ENCODE results near the gene TEKT3. TPM values are rescaled to one million over a fixed set of nuclear protein-coding genes. Genes with fewer than 3 reads are reported as not detected.

The TEKT3 gene
- total and polyA plus RNA-seq, 8 donors, result 0.41 to 3.6 (median 2.9) TPM

DNA sequence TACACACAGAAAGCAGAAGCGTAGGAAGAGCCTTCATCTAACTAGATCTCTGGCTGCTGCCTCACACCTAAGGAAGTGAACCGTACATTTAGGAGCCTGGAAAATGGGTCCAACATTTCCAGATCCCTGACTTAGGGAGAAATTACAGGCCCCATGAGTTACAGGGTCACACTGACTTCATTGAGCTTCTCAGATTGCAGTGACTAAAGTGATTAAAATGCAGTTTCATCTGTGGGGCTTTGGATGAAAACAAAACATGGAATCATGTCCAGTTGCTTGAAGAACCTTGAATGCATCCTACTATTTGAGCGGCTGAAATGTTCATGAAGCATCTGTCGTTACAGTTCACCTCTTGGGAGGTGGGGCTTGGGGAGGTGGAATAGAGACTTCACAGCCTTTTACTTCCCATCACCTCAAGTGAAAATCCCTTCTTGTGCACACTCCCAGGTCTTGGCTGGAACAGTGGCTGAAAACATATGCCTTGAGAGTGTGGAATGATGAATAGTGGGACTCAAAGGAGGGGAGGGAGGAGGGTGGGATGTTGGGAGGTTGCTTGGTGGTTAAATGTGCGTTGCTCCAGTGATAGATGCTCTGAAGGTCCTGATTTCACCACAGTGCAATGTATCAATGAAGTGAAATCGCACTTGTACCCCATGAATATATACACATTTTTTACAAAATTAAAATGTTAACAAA, 19.7 kb downstream of the TEKT3 start:
- TF ChIP-seq, protein P1, sequence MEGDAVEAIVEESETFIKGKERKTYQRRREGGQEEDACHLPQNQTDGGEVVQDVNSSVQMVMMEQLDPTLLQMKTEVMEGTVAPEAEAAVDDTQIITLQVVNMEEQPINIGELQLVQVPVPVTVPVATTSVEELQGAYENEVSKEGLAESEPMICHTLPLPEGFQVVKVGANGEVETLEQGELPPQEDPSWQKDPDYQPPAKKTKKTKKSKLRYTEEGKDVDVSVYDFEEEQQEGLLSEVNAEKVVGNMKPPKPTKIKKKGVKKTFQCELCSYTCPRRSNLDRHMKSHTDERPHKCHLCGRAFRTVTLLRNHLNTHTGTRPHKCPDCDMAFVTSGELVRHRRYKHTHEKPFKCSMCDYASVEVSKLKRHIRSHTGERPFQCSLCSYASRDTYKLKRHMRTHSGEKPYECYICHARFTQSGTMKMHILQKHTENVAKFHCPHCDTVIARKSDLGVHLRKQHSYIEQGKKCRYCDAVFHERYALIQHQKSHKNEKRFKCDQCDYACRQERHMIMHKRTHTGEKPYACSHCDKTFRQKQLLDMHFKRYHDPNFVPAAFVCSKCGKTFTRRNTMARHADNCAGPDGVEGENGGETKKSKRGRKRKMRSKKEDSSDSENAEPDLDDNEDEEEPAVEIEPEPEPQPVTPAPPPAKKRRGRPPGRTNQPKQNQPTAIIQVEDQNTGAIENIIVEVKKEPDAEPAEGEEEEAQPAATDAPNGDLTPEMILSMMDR (IDR thresholded peaks at IDR 0.05), result no peak
- DNase-seq (no peak), ATAC-seq (no peak)
- H3K36me3 ChIP-seq, result no peaks in the 10 kb centered on the region
- H3K4me1 ChIP-seq, result no peaks in the 10 kb centered on the region
- no peak overlapping the region for H3K4me3 ChIP-seq
- intact Hi-C loops (cut with DNase I), result no loop called here
- no peaks in the 10 kb centered on the region for H3K9me3 ChIP-seq
- H3K27ac ChIP-seq, result no peak overlapping the region
- H3K27me3 ChIP-seq, result no peaks in the 10 kb centered on the region

DNA sequence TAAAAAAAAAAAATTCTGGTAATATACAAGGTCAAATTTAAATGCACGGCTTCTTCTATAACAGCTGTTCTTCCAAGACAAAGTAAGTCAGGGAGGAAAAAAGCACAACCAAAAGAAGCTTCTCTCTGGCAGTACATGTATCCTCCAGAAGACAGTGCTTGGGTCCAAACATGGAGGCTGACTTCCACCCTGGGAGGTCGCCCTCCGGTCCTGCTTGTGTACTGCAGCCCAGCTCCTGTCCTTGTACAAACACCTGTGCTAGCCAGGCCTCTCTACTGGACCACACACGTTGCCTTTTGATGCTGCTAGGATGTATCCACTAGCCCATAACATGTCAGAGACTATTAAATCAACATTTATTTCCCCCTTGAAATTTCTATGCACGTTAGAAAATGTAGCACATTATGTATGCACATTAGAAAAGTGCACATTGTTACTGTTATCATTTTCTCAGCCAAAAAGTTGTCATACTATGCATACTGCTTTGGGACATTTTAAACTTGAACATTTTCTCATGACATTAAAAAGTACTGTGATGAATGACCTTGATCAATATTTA, 21.9 kb downstream of the TEKT3 start:
- Histone ChIP-seq H3K4me3 (no peak overlapping the region), H3K36me3 (no peaks in the 10 kb centered on the region), H3K27me3 (no peaks in the 10 kb centered on the region), H3K27ac (no peak overlapping the region), H3K9me3 (no peaks in the 10 kb centered on the region), H3K4me1 (no peaks in the 10 kb centered on the region)
- DNase-seq (no peak), ATAC-seq (no peak)
- TF ChIP-seq, protein P1 (IDR thresholded peaks at IDR 0.05), result no peak
- intact Hi-C loops (cut with DNase I), result no loop called here

DNA sequence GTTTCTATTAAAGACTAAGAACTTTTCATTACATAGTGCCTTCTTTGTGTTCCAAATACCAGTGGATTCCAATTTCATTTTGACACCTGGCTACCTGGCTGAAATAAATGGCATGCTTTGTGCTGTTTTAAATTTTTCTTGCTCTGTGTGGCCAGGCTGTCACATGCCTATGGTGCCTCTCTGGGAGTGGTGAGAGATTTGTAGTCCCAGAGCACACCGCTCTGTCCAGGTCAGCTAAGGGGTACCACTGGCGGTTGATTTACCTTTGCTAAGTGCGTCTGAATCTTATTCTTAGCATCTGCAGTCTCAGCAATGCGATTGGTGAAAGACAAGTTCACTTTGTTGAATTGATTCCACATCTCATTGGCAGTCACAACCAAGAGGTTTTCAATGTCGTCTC, 29.4 kb downstream of the TEKT3 start:
- intact Hi-C loops (cut with DNase I), result no loop called here
- H3K36me3 ChIP-seq, result no peaks in the 10 kb centered on the region
- no peak overlapping the region for H3K27ac ChIP-seq
- TF ChIP-seq, protein P1 (IDR thresholded peaks at IDR 0.05), result no peak
- H3K4me3 ChIP-seq, result no peak overlapping the region
- ATAC-seq (no peak), DNase-seq (no peak)
- no peaks in the 10 kb centered on the region for H3K27me3 ChIP-seq
- no peaks in the 10 kb centered on the region for H3K9me3 ChIP-seq
- no peaks in the 10 kb centered on the region for H3K4me1 ChIP-seq

DNA sequence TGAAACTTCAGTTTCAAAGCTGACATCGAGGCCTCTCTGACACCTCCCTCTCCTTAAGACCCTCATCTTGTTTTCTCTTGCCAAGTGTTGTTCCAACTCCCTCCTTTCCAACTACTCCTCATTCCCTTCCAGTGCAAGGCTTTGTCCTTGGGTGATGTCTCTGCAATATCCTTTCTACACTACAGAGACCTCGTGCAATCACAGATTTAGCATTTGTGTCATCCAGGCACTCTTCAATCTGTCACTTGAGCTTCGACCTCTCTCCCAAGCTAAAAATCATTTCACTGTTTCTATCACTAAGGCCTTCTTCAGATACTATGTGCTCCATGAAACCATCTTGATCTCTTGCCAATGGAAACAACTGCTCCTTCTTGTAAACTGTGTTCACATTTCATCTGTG, 31.6 kb downstream of the TEKT3 start:
- DNase-seq, result peak in 1 of 4 donors; percentile 21
- Histone ChIP-seq H3K36me3 (no peaks in the 10 kb centered on the region), H3K4me1 (no peaks in the 10 kb centered on the region), H3K9me3 (no peaks in the 10 kb centered on the region), H3K27me3 (no peaks in the 10 kb centered on the region), H3K27ac (no peak overlapping the region), H3K4me3 (no peak overlapping the region)
- no peak for ATAC-seq
- TF ChIP-seq, protein P1 (IDR thresholded peaks at IDR 0.05), result no peak
- intact Hi-C loops (cut with DNase I), result no loop called here

DNA sequence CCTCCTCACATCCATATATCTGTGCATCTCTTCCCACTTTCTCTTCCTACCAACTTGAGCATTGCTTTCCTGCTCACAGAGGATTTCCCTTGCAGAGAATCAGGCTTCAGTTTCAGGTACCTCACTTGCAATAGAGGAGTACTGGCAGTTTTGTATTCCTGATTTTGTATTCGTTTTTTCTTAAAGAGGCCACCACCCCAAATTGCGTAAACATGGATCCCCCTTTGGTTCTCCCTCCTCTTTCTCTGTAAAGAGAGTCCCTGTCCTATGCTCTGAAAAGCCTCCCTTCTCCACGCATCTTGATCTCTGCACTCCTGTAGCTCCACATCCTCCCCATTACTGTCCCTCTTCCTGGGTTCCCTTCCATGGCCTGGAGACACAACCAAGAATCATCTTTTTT, 32.2 kb downstream of the TEKT3 start:
- H3K27ac ChIP-seq, result no peak overlapping the region

More for the DNA sequence above, 32.2 kb downstream of the TEKT3 start:
- ATAC-seq, result no peak
- TF ChIP-seq, protein P1 (IDR thresholded peaks at IDR 0.05), result no peak
- H3K27me3 ChIP-seq, result no peaks in the 10 kb centered on the region
- H3K9me3 ChIP-seq, result no peaks in the 10 kb centered on the region
- no peak overlapping the region for H3K4me3 ChIP-seq
- no peaks in the 10 kb centered on the region for H3K36me3 ChIP-seq
- no peaks in the 10 kb centered on the region for H3K4me1 ChIP-seq
- intact Hi-C loops (cut with DNase I), result no loop called here
- DNase-seq, result no peak

Measured in left lung (tissue), 10 donors.